HG02938 (cell line): ENCODE data around the gene PIP5K1B.

Experiments
- ATAC-seq: cut with Tn5 transposase; IDR thresholded peaks from one replicate; pipeline ENCODE4 v1.9.1; 2021; ENCODE audit warnings: mild to moderate bottlenecking, moderate library complexity; ENCODE audit not compliant: unreplicated experiment

PIP5K1B gene

GRCh38 chr9:69014013-69014412 lies 309.0 kb downstream of the PIP5K1B start, which contains the start of gene PRKACG:
PRKACG (minus strand) TSS chr9:69014113; CDS start chr9:69014092, 21 bp downstream.
- no peak for ATAC-seq

- no peak for ATAC-seq
Measured at GRCh38 chr9:69016191-69017096, 311.4 kb downstream of the PIP5K1B start.

- no peak for ATAC-seq
Measured at GRCh38 chr9:69018737-69019136, 313.7 kb downstream of the PIP5K1B start.

- no peak for ATAC-seq
Measured at GRCh38 chr9:69019808-69020207, 314.8 kb downstream of the PIP5K1B start.

GRCh38 chr9:69020301-69021145 lies 315.5 kb downstream of the PIP5K1B start:
- ATAC-seq: no peak

GRCh38 chr9:69023650-69024049 lies 318.6 kb downstream of the PIP5K1B start:
- ATAC-seq: no peak

GRCh38 chr9:69027355-69028097 lies 322.5 kb downstream of the PIP5K1B start:
- ATAC-seq: peak; percentile 79

GRCh38 chr9:69028754-69029153 lies 323.7 kb downstream of the PIP5K1B start:
- ATAC-seq: no peak

GRCh38 chr9:69029535-69029934 lies 324.5 kb downstream of the PIP5K1B start:
- no peak for ATAC-seq

GRCh38 chr9:69030851-69031645 lies 326.0 kb downstream of the PIP5K1B start:
- no peak for ATAC-seq

- ATAC-seq: no peak
Measured at GRCh38 chr9:69034071-69034470, 329.0 kb downstream of the PIP5K1B start.

GRCh38 chr9:69035438-69036308 lies 330.6 kb downstream of the PIP5K1B start, which contains the start of gene FXN:
FXN (plus strand) TSS chr9:69035752; CDS start chr9:69035783, 31 bp downstream.
- peak; percentile 84 for ATAC-seq

GRCh38 chr9:69036309-69036708 lies 331.3 kb downstream of the PIP5K1B start:
- peak; percentile 19 for ATAC-seq

GRCh38 chr9:69036799-69037198 lies 331.8 kb downstream of the PIP5K1B start:
- ATAC-seq: no peak

- no peak for ATAC-seq
Measured at GRCh38 chr9:69040646-69041045, 335.6 kb downstream of the PIP5K1B start.

- ATAC-seq: no peak
Measured at GRCh38 chr9:69044240-69045219, 339.5 kb downstream of the PIP5K1B start.

- no peak for ATAC-seq
Measured at GRCh38 chr9:69045821-69046220, 340.8 kb downstream of the PIP5K1B start.

- no peak for ATAC-seq
Measured at GRCh38 chr9:69046723-69047122, 341.7 kb downstream of the PIP5K1B start.
